GM12878 (cell line): ENCODE results near the gene KDM3B. TPM values are rescaled to one million over a fixed set of nuclear protein-coding genes. Genes with fewer than 3 reads are reported as not detected.

Experiments used
- BCLAF1 ChIP-seq: fragments of 450-650 bp; IDR thresholded peaks from 2 replicates; pipeline ENCODE4 v1.6.1; 2017; ENCODE audit warnings: antibody characterized with exemption, mild to moderate bottlenecking, moderate library complexity
- CBX5 ChIP-seq: sonication (generic); IDR thresholded peaks from 2 replicates; pipeline ENCODE4 v1.6.1; 2016; ENCODE audit warnings: low read depth, moderate library complexity, mild to moderate bottlenecking, inconsistent platforms
- CREB1 ChIP-seq: IDR thresholded peaks from 2 replicates; pipeline ENCODE4 v1.6.1; 2012; ENCODE audit warnings: low read depth, mild to moderate bottlenecking, inconsistent platforms
- DPF2 ChIP-seq: fragments of 450-650 bp; IDR thresholded peaks from 2 replicates; pipeline ENCODE4 v1.6.1; 2017; ENCODE audit warnings: mild to moderate bottlenecking
- GATAD2B ChIP-seq: fragments of 450-650 bp; conservative IDR thresholded peaks from 2 replicates; pipeline ENCODE4 v1.6.1; 2017; ENCODE audit warnings: low read depth, mild to moderate bottlenecking, moderate library complexity
- MLLT1 ChIP-seq: fragments of 450-650 bp; IDR thresholded peaks from 2 replicates; pipeline ENCODE4 v1.6.1; 2016; ENCODE audit warnings: mild to moderate bottlenecking
- NFXL1 ChIP-seq: fragments of 450-650 bp; IDR thresholded peaks from 2 replicates; pipeline ENCODE4 v1.6.1; 2017; ENCODE audit warnings: antibody characterized with exemption, mild to moderate bottlenecking, borderline replicate concordance
- NFYA ChIP-seq: IDR thresholded peaks from 2 replicates; pipeline ENCODE4 v1.6.1; 2011; ENCODE audit warnings: low read depth, mild to moderate bottlenecking, low read length, improper control_type of control experiment, borderline replicate concordance
- NRF1 ChIP-seq: conservative IDR thresholded peaks from 2 replicates; pipeline ENCODE4 v1.6.1; 2011; ENCODE audit warnings: mild to moderate bottlenecking, low read depth, low read length, improper control_type of control experiment
- PAX5 ChIP-seq: IDR thresholded peaks from 2 replicates; pipeline ENCODE4 v1.6.1; 2011; ENCODE audit warnings: low read depth, low read length, borderline replicate concordance
- PBX3 ChIP-seq: IDR thresholded peaks from 2 replicates; pipeline ENCODE4 v1.6.1; 2011; ENCODE audit warnings: mild to moderate bottlenecking, low read depth, low read length, moderate library complexity; ENCODE audit not compliant: insufficient replicate concordance
- RCOR1 ChIP-seq: conservative IDR thresholded peaks from 2 replicates; pipeline ENCODE4 v1.6.1; 2012; ENCODE audit warnings: low read depth, low read length, improper control_type of control experiment
- RFX5 ChIP-seq: IDR thresholded peaks from 2 replicates; pipeline ENCODE4 v1.6.1; 2011; ENCODE audit warnings: low read depth, low read length, improper control_type of control experiment
- RUNX3 ChIP-seq: IDR thresholded peaks from 2 replicates; pipeline ENCODE4 v1.6.1; 2012; ENCODE audit warnings: low read length, inconsistent platforms
- WRNIP1 ChIP-seq: IDR thresholded peaks from 2 replicates; pipeline ENCODE4 v1.6.1; 2011; ENCODE audit warnings: low read depth, low read length, improper control_type of control experiment, borderline replicate concordance
- ZNF217 ChIP-seq: fragments of 450-650 bp; IDR thresholded peaks from 2 replicates; pipeline ENCODE4 v1.6.1; 2017; ENCODE audit warnings: antibody characterized with exemption, mild to moderate bottlenecking
- ZNF24 ChIP-seq: fragments of 450-650 bp; IDR thresholded peaks from 2 replicates; pipeline ENCODE4 v1.6.1; 2017; ENCODE audit warnings: antibody characterized with exemption, mild to moderate bottlenecking
- ZNF274 ChIP-seq: IDR thresholded peaks from one replicate; pipeline ENCODE4 v1.8.0; 2011; ENCODE audit not compliant: insufficient read length, insufficient read depth
- polyA plus RNA-seq, 11 experiments: library from polyadenylated mRNA; depleted of rRNA in 4 of 11; unstranded in 6 of 11; stranded (reverse) in 5 of 11; fragments of >200 nt; fragmentation: Nextera tagmentation in 4 of 11; fragmentation: Illumina TruSeq in 1 of 11; extraction: Ambion mirVana in 4 of 11; extraction: Trizol in 1 of 11; gene quantifications; 1 replicate in 1 of 11; 2 replicates in 10 of 11; pipeline versions ENCODE4 v1.2.1 to v1.2.3, GENCODE V29; 2011 to 2016; ENCODE audit warnings: inconsistent platforms in 2 of 11, missing spikeins in 2 of 11, low read depth in 1 of 11
- total RNA-seq, 4 experiments: library from RNA; depleted of rRNA in 3 of 4; stranded (reverse); fragments of >200 nt in 3 of 4; fragmentation: Illumina TruSeq in 1 of 4; extraction: Trizol in 1 of 4; gene quantifications; 2 replicates each; pipeline versions ENCODE4 v1.2.1 to v1.2.3, GENCODE V29; 2013 to 2021
- TF ChIP-seq, protein P1 (sequence below): fragments of 450-650 bp; IDR thresholded peaks from 2 replicates; pipeline ENCODE4 v1.6.1; 2018; ENCODE audit warnings: borderline replicate concordance, mild to moderate bottlenecking; ENCODE audit not compliant: partially characterized antibody
- TF ChIP-seq, protein P2 (sequence below): fragments of 450-650 bp; IDR thresholded peaks from 2 replicates; pipeline ENCODE4 v1.6.1; 2017; ENCODE audit warnings: mild to moderate bottlenecking, low read depth, inconsistent platforms; ENCODE audit not compliant: poor library complexity, severe bottlenecking

Gene KDM3B
- total and polyA plus RNA-seq, 10 of the 15 experiments (the other 5 are each of a cell fraction or from before 2014, with no cell fraction given), result 8.5 to 45.7 (median 29.0) TPM

DNA sequence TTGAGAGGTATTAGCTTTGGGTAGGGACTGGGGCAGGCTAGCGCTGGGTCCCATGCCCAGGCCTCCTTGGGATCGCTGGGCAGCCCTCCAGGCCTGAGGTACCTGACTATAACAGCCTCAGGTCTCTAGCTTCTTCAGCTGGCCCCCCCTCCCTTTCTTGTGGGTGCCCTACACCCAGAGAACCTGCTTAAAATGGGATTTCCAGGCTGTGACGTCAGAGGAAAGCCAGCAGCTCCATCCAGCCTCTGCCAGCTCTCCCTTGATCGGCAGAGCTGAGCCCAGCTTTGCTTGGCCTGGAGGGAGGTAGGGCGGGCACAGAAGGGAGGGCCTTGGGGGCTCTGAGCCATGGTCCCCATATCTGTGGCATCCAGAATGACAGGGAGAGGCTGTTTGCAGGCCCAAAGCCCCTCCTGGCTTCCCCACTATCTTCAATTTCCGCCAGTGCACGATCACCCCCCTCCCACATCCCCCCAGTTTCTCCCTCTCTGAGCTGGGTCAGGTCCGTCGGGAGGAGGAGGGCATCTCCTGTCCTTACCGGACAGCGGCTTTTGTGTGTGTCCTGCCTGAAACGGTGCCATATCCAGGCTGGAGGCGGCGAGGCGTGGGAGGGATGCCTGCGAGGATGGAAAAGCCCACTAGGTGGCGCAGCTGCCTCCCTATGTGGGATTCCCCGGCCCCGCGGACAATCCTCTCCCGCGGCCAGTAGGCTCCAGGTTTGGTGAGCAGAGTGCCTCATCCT is 97.2 kb downstream of the KDM3B start (continued):
- TF ChIP-seq RUNX3 (no peak), MLLT1 (no peak), NFXL1 (no peak), PBX3 (no peak), WRNIP1 (no peak), NRF1 (no peak), ZNF217 (no peak), ZNF24 (no peak), RCOR1 (no peak), BCLAF1 (no peak), ZNF274 (no peak), DPF2 (no peak), GATAD2B (0 out of 2 replicates have a peak, but pooled peaks have one; percentile 38), PAX5 (0 out of 2 replicates have a peak, but pooled peaks have one; percentile 19), NFYA (no peak), CREB1 (no peak), RFX5 (no peak), CBX5 (no peak)
- TF ChIP-seq, protein P1, sequence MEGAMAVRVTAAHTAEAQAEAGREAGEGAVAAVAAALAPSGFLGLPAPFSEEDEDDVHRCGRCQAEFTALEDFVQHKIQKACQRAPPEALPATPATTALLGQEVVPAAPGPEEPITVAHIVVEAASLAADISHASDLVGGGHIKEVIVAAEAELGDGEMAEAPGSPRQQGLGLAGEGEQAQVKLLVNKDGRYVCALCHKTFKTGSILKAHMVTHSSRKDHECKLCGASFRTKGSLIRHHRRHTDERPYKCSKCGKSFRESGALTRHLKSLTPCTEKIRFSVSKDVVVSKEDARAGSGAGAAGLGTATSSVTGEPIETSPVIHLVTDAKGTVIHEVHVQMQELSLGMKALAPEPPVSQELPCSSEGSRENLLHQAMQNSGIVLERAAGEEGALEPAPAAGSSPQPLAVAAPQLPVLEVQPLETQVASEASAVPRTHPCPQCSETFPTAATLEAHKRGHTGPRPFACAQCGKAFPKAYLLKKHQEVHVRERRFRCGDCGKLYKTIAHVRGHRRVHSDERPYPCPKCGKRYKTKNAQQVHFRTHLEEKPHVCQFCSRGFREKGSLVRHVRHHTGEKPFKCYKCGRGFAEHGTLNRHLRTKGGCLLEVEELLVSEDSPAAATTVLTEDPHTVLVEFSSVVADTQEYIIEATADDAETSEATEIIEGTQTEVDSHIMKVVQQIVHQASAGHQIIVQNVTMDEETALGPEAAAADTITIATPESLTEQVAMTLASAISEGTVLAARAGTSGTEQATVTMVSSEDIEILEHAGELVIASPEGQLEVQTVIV, result no peak
- TF ChIP-seq, protein P2, sequence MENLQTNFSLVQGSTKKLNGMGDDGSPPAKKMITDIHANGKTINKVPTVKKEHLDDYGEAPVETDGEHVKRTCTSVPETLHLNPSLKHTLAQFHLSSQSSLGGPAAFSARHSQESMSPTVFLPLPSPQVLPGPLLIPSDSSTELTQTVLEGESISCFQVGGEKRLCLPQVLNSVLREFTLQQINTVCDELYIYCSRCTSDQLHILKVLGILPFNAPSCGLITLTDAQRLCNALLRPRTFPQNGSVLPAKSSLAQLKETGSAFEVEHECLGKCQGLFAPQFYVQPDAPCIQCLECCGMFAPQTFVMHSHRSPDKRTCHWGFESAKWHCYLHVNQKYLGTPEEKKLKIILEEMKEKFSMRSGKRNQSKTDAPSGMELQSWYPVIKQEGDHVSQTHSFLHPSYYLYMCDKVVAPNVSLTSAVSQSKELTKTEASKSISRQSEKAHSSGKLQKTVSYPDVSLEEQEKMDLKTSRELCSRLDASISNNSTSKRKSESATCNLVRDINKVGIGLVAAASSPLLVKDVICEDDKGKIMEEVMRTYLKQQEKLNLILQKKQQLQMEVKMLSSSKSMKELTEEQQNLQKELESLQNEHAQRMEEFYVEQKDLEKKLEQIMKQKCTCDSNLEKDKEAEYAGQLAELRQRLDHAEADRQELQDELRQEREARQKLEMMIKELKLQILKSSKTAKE, result no peak
